ENCODE results near the gene CFHR1.

Gene CFHR1

DNA sequence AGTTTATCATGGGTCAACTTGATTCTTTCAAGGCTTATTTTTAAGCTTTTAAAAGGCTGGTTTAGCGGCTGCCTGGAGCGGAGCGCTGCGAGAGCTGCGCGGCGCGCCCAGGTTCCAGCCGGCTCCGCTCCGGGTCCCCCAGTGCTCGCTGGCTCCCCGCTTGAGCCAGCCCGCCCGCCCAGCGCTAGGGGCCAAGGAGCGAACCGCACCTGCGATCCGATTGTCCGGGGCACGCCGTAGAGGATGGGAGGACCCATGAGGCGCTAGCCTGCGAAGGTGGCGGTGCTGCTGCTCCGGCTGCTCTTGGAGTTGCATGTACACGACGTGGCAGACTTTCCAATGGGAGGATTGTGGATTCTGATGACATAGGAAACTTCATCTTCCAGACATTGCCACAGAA is 58.4 kb downstream of the CFHR1 start:
- no peak for DNase-seq (ENCODE audit: low spot score)

Measured in pons (tissue), 1 donor.